Fibroblast of gingiva (primary cell): Measurements from ENCODE around the gene LARGE1.

Experiments
- DNase-seq: peaks from one replicate; pipeline ENCODE4 v3.0.0-alpha.2; 2011; ENCODE audit warnings: low read depth

LARGE1 gene

DNA sequence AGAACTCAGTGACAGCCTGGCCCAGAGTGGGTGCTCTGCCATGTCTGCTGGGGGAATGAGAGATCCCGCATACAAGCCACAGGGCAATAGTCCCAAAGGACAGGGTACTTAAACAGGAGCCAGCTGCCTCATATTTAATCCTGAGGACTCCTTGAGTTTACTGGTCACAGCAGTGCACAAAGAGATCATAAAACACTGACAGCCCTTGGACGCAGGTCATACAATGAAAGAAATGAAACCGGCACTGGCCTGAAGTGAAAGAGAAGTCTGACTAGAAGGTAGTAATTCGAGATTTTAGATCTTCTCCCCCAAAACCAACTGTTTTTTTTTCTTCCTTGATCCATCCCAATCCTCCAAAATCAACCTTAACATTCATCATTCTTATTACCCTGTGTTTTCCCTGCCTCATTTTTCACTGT, 562.3 kb downstream of the LARGE1 start:
- no peak for DNase-seq

DNA sequence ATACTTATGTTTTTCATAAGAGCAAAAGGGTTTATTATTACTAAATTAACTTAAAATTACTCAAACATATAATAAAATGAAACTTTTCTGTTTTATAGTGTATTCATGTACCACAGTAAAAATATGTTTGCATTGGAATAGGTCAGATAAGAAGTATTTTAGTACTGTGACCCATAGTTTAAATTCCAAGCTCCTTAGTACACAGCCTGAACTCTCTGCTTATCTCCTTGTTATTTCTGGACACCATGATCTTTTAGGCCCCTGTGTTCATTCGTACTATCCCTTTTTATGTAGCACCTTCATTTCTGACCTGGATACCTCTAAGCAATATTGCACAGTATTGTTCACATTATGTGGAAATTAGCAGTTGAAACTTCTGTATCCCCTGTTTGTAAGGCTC, 565.3 kb downstream of the LARGE1 start:
- DNase-seq = no peak

DNA sequence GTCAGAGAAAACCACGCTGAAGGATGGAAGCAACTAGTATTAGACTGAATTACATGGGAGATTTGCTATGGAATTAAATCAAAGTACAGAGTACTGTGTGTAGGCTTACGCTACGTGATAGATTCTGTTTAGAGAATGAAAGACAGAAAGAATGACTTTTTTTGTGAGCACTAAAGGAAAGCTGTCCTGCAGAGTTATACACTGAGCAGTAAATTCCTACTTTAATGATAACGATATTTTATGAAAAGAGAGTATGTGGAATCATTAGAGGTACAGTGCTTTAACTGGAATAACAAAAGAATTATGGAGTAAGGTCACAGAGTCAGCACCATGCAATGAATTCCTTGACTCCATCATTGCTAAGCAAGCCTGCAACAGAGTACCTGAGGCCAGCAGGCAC, 566.8 kb downstream of the LARGE1 start:
- no peak for DNase-seq

DNA sequence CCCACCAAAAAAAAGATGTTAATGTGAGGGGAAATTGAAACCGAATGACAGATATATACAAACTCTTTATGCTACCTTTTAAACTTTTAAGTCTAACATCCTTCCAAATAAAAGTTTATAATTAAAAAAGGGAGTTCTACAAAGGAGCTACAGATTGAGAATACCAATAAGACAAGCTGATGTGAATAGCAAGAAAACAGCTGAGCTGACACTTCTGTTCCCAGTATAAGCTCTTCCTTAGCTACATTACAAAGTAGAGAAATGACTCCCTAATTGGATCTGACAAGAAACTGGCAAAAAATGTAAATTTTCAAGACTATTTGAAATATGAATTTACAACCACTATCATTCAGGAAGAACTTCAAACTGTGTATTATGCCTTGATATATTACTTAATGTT, 567.5 kb downstream of the LARGE1 start:
- no peak for DNase-seq

DNA sequence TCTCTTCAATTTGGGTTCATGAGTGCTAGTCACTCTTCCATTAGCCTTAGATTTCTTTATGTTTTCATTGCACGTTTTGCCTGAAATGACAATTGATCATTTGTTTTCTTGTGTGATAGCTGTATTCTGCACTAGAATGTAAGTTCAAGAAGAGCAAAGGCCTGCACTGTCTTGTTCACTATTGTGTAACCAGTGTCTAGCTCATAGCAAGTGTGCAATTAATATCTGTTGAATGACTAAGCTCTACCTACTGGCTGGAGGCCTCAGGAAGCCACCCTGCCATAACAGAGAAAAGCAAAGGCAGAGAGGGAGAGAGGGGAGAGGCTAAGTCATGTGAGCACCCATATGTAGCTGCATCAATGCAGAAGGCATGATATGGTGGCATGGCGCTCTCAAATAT, 569.3 kb downstream of the LARGE1 start:
- DNase-seq = no peak

DNA sequence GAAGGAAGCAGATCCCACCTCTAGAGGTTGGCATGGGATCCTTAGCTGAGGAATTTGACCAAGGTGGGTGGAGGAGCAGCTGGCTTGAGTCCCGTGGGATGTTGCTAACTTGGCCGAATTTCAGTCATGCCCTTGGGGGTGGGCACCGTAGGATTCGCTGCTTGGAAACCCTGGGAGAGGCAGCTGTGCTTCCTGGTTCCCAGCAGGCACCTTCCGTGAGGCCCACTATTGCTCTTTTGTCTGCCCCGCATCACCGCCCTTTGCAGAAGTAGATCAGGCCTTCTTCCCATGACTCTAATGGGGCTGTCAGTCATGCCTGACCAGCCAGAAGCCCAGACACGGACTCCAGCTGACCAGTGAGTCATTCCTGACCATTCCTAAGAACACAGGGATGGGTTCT, 569.8 kb downstream of the LARGE1 start:
- DNase-seq = no peak

DNA sequence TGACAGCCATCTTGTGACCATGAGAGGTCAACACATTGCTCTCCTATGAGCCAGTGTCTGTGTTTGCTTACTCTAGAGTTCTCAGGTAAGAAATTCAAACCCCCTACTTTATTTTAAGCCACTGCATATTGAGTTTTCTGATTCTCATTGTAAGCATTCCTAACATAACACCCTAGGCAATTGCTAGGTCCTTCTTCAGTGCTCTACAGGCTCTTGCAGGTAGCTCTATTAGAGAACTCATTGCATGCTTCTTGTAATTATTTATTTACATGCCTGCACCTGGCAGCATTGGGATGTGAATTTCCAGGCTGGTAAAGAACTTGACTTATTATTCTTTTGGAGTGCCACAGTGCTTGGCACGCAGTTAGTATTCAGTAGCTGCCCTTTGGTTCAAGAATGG, 573.3 kb downstream of the LARGE1 start:
- DNase-seq = no peak

DNA sequence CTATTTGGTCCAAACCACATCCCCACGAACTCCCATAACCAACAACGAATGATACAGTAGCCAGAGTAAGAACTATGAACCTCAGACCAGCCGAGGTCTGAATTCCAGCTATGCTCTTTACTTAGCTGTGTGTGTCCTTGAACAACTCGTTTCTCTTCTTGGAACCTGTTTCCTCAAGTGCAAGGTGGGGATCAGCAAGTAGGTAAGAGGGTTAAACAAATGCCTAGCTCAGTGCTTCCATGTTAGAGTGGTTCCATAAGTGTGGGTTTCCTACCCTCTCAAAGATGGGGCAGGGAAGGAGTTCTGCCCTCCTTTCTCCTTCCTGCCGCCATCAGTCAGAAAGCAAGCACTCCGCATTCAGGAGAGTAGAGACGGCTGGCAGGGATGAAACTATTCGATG, 578.7 kb downstream of the LARGE1 start:
- DNase-seq = no peak

DNA sequence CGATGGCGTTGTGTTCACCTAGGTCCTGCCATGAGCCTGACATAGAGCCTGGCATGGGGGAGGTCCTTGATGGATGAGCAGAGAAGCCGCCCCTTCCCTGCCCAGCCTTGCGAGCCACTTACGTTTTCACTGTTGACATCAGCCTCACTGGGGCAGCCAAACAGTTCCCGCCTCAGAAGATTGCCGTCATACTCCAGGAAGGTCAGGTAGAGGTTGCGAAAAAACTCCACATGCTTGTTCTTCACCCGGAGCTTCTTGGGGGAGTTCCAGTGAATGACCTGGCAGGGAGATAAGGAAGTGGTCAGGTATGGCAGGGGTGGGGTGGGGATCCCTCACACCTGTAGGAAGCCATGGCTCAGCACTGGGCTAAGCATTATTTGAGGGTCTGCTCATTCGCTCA, 582.8 kb downstream of the LARGE1 start:
- DNase-seq = no peak

DNA sequence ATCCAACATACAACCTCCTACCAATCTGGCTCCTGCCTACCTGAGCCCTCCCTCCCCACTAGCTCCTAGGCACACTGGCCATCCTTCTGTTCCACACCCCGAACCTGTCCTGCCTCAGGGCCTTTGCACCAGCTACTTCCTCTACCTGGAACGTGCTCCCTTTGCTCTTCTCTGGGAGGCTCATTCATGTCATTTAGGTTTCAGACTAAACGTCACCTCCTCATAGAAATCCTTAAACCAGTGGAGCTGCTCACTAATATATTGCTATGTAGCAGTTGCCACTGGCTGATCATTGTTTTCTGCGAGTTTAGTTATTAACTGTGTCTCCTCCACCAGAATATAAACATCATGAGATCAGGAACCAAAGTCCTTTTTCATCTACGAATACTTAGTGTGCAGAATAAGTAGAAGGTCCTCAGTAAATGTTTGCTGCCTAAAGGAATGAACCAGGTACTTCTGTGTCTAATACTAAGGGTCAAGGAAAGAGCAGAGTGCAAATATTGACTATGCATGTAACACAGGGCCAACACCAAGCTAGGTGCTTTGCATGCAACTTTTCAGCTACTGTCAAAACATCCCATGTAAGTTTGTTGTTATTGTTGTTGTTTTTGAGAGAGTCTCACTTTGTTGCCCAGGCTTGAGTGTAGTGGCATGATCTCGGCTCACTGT, 584.5 kb downstream of the LARGE1 start:
- DNase-seq = no peak

DNA sequence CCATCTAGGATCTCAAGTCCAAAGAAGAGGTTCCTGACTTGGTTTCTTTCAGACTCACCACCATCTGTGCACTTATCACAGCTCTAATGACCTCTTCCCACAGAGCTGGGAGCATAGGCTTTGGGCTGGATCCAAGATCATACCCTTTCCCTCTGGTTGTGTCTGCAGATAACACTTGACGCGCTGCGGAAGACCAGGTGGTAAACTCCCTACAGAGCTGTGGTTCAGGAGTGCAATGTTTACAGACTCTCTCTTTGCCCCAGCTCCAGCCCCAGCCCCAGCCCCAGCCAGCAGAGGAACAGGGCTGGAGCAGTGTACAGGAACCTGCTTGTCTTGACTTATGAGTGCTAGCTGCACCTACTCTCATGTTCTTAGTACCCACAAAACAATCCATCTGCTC, 587.7 kb downstream of the LARGE1 start:
- no peak for DNase-seq

DNA sequence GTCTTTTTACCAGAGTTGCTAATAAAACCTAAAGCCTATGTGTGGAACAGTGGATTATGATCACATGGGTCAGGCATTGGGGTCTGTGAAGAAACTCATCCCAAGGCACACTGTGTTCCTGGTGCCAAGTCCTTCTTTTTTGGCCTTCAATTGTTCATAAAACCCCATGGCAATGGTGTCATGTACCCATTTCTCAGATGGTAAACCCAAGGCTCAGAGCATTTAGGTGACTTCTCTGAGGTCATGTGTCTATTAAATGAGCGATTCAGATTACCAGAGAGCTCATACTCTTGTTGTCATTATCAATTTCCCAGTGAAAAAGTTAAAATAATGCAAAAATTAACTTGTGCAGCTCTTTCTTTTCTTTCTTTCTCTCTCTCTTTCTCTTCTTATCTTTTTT, 589.3 kb downstream of the LARGE1 start:
- no peak for DNase-seq

DNA sequence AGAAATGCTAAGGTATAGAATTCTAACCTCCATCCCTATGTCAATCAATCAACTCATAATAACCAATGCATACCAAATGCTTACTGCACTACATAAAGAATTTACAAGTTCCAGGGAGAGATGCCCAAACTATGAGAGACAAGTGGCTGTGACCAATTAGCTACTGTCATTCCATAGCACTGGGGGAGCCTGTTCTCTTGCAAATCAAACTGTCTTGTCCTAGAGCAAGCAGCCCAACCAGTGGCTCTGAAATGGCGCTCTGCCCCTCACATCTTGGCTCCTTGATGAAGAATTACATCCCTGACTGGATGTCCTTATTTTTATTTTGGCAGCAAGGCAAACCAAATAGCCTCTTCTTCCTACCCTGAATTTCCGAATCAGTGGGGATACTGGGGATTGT, 589.7 kb downstream of the LARGE1 start:
- no peak for DNase-seq

DNA sequence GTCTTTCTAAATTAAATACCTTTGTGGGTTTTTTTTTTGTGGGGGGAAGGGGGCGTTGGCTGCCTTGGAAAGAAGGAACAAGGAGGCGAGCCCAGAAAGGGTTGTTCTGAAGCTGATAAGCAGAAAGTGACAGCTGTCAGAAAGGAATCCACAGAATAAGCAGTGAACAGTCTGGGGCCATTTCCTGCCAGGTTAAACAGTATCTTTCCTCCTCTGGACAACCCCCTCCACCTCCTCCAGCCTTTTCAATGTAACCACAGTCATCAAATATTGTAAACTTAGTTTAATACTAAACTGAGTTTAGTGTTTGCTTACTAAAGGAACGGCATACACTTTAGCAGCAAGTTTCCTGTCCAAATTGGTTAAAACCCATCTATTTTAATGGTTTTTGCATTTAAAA, 590.9 kb downstream of the LARGE1 start:
- no peak for DNase-seq

DNA sequence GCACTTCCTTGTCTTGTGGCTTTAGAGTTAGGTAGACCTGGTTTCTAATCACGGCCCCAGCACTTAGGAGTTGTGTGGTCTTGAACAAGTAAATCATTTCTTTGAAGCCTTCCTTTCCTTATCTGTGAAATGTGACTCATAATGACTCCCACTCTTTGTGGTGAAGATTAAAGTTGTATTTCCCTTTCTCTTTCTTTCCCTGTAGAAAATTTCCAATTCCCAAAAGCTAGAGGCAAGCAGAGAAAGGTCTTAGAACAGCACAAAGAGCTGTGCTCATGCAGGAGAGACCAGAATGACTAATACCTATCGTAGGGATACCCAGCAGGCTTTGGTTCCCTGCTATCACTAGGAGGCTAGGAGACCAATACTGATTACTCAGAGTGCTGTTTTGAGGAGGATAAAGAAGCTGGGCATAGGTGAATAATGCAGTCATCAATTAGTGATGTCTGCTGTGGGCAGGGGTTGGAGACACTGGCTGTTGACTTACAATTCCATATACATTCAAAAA, 591.4 kb downstream of the LARGE1 start:
- no peak for DNase-seq

DNA sequence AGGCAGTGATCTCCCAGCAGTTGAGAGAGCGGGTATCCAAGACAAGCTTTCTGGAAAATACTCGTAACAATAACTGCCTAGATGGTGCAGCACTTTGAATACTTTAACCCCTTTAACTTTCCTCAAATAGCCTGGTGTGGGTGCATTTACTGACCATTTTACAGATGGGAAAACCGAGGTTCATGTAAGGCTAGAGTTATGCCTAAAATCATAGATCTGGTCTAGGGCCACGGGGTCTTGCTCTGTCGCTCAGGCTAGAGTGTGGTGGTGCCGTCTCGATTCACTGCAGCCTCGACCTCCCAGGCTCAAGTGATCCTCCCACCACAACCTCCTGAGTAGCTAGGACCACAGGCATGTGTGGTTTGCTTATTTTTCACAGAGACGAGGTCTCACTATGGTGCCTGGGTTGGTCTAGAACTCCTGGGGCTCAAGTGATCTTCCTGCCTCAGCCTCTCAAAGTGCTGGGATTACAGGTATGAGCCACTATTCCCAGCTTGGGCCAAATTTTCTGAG, 592.9 kb downstream of the LARGE1 start:
- DNase-seq = no peak

DNA sequence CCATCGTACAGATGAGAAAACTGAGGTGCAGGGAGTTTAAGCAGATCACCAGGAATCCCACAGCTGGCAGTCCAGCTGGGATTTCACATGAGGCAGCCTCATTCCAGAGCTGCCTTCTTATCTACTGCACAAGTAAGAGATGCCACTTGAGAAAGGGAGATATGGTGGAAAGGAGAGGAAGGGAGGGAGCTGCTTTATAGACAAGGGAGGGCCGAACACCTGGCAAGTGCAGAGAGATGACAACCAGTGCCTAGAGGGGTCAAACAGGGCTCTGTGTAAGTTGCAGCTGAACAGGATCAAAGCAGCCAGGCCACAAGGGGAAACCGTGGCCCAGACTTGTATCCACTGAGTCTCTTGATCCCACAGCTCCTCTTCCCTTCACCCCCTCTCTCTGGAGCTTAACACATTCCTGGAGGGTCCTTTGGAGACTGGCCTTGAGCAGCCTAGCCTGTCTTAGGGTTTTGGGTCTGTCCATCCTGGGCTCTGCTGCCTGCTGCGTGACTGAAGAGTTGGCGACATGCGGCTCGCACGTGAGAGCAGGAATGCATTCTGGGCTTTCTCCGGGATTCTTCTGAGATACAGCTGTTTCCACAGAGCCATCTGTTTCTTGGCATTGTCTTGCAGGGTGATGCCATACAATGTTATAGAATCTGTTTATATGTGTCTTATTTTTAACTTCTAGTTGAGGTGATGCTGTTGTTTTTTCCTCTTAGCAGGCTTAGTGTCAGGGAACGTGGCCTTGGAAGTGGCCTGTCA, 593.6 kb downstream of the LARGE1 start:
- DNase-seq = no peak

DNA sequence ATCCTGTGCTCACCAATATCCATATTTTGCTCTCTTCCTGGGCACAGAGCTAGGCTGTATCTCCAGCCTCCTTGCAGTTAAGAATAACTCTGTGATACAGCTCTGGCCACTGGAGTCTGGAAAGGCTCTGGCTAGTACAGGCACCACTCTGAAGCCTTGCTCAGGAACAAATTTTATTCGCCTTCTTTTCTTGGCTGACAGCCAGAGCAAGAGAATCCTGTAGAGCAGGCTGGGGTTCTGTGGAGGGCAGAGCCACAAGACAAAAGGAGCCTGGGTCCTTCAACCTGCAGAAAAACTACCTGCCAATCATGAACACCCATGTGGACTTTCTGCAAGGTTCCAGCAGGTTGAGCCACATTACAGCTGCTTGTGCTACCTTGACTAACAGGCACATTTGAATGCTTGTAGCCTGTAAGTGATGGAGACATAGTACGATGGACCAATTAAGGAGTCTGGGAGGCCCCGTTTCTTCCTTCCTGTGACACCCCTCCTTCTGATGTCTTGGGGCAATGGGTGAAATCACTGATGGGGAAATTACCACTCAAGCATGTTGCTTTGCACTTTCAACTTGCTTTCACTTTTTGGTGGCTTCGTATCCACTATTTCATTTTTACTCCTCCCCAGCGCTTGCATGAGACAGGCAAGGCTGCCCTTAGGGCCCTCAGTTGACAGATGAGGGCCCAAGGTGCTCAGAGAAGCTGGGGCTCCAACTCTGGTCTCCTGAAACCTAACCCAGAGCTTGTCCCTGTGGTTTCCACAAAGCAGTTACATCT, 594.9 kb downstream of the LARGE1 start:
- DNase-seq = no peak

DNA sequence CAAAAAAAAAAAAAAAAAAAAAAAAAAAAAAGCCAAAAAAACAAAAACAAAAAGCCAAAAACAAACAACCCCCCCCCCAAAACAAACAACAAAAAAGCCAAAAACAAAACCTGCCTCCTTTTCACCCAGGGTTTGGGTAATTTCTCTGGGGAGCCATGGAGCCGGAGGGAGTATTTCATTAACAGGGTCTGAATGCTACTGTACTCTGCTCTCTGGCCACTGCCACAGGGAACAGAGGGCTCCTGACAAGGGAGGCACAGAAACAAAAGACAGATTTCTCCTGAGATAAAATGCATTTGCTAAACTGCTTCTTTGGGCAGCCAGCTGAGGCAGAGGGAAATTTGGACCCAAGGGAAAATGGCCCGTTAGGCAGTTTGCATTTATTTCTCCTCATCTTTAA, 596.0 kb downstream of the LARGE1 start:
- no peak for DNase-seq

DNA sequence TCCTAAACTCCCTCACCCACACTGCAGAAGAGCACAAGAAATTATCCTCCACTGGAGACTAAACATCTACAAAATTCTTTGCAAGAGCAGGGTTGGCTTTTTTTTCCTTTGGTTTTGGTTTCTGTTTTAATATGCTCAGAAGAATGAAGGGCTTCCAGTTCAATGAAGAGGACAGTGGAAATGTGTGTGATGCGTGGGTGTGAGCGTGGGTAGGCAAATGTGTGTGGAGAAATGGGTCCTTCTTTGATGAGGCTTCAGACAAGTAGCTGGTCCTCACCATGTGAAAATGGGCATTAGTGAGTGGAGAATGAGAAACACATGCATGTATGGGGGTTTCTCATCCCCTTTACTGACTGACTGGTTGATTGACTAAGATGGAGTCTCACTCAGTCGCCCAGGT, 598.8 kb downstream of the LARGE1 start:
- no peak for DNase-seq

DNA sequence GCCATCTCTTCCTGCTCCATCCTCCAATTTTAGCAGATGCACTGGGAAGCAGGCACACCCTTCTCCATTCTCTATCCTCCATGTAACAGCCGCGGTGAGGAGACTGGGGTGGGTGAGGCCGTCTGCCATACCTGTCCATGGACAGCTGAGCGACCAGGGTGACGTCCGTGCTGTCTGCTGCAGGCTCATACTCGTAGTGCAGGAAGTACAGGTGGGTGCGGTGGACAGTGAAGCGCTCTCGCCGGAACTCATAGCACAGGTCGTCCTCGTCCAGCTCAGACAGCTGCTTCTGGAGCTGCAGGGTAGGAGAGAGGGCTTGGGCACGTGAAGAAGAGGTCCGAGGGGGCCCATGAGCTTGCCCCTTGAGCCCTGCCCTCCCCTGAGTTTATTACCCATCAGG, 604.3 kb downstream of the LARGE1 start:
- no peak for DNase-seq

DNA sequence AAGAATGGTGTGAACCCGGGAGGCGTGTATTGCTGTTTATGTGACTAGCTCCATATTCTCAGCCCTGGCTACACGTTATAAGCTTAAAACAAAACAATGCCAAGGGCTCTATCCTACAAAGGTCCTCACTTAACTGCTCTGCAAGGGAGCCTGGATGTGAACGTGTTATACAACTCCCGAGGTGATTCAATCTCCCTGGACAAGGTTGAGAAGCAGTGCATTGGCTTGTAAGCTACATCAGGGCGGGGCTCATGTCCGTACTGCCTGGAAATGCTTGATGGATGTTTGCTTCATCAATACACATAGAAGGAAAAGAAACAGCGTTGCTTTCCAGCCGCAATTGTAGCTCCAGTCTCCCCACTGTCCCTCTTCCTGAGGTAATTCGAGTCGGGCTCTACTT, 605.2 kb downstream of the LARGE1 start:
- no peak for DNase-seq

DNA sequence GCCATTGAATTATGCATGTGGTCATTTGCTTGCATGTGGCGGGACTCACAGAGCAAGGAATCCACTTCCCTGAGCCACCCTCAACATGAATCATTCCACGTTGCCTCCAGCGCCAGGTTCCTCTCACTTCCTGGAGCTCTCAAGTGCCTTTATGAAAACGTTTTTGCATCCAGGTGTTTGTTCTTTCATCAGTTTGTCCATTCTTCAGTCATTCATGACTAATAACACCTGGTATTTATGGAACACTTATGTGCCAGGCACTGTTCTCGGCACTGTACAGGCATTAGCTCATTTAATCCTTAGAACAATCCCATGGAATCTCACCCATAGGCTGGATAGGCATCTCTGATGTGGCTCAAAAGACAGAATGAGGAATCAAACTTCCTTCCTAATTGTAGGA, 606.0 kb downstream of the LARGE1 start:
- DNase-seq = no peak
